PC-3 (cell line): ENCODE data around the gene ATXN2L.

Source experiments
- CTCF ChIP-seq: fragments of 300-600 bp; sonication (generic); conservative IDR thresholded peaks from 2 replicates; pipeline ENCODE4 v1.5.1; 2017; ENCODE audit warnings: antibody characterized with exemption, low read depth, mild to moderate bottlenecking, low read length
- EZH2 ChIP-seq: fragments of 300-600 bp; sonication (generic); IDR thresholded peaks from one replicate; pipeline ENCODE4 v1.6.1; 2017; ENCODE audit warnings: antibody characterized with exemption, mild to moderate bottlenecking, low read length; ENCODE audit not compliant: unreplicated experiment
- EZH2phosphoT487 ChIP-seq: fragments of 300-600 bp; sonication (generic); IDR thresholded peaks from 2 replicates; pipeline ENCODE4 v1.6.1; 2018; ENCODE audit warnings: mild to moderate bottlenecking, antibody characterized with exemption, low read length, borderline replicate concordance

GRCh38 chr16:28879261-28879840, 56.6 kb downstream of the ATXN2L start:
- TF ChIP-seq EZH2 (no peak), EZH2phosphoT487 (no peak), CTCF (no peak)
